ENCODE results near the gene ZNF354B.
"Not testable (repeated sequence)": the region's sequence is repeated elsewhere in the genome, so short reads cannot be mapped to it uniquely, and the experiment has no call there.

ZNF354B gene

DNA sequence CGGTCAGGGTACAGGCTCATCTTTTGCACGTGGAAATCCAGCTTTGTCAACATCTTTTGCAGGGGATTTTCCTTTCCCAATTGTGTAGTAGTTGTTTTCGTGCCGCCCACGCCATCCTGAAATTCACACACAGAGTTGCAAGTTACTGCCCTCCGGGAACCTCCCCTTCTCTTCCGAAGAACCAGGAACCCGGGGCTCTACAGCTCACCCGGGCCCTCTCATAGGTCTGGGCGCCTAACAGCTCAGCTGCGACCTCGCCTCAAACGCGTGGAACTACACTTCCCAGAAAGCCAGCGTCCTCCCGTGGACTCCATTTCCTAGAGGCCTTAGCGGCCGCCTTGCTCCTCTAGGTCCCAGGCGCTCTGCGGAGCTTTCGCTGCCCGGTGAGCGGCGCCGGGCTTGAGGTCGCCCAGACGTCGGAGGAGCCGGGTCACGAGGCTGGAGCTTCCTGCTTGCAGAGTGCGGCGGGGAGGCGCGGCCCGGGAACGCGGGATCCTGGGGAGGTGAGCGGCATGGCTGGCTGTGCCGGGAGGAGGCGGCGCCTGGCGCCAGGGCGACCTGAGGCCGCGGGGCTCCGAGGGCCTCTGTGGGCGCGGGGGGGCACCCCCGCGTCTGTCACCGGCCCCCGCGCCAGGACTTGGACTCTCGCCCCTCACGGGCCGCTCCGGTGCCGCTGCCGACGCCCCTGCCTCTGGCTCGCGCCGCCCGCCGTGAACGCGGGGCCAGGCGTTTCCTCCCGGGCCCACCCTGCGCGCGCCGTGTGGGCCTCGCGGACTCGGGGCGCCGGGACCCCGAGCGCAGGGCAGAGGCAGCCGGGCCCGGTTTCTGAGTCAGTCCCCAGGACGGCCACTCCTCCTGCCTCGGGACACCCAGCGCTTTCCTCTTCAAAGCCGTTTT is at the start of gene ZNF354B:
TSS of gene ZNF354B (plus strand) at position 329 of the 897 bp plus-strand sequence. CDS start 1,095 bp downstream, outside the sequence.
- peak; percentile 58 to 75 for DNase-seq (ENCODE audit: low read depth in 2 of 2)

DNA sequence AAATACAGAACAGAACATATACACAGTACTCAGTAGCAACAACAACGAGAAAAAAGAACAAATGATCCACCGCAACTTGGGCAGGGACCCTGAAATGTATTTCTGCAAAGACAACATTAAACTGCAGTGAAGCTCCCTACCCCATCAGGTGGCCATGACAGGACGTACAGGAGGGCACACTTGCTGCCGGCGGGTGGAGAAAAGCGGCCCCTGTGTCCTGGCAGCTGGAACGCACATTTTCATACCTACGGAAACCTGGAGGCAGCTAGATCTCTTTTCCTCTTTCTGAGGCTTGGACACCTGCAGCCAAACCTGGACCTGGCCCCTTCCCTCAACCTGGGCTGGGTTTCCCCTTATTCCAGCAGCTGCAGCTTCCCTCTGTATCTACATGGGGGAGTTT is 42.2 kb upstream of the ZNF354B start:
- DNase-seq (ENCODE audit: low read depth in 2 of 2): no peak

DNA sequence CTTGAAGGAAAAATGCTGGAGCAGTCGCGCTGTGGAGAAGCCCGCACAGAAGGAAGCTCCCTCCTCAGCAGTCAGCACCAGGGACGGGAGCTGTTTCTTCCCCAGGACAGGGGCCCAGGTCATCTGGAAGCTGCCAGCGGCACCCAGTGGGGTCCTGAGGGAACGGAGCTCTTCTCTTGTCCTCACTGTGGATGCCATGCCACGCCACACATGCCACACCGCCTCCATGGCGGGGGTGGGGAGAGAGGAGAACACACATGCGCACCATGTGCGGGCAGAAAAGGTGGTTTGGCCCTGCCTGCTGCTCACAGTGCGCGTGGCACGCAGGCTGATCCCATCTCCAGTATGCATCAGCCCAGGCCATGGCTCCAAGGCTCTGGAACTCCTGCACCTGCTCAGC is 41.7 kb upstream of the ZNF354B start:
- DNase-seq (ENCODE audit: low read depth in 2 of 2): no peak

DNA sequence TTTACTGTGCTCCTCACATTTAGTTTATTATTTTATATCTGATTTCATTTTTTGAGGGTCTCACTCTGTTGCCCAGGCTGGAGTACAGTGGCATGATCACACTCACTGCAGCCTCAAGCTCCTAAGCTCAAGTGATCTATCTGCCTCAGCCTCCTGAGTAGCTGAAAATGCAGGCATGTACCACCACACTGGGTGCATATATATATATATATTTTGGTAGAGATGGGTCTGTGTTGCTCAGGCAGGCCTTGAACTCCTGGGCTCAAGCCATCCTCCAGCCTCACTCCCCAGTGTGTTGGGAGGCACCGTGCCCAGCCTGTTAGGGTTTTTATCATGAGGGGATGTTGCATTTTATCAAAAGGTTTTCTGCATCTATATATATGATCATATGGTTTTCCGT is 39.8 kb upstream of the ZNF354B start:
- no peak for DNase-seq (ENCODE audit: low read depth in 2 of 2)

DNA sequence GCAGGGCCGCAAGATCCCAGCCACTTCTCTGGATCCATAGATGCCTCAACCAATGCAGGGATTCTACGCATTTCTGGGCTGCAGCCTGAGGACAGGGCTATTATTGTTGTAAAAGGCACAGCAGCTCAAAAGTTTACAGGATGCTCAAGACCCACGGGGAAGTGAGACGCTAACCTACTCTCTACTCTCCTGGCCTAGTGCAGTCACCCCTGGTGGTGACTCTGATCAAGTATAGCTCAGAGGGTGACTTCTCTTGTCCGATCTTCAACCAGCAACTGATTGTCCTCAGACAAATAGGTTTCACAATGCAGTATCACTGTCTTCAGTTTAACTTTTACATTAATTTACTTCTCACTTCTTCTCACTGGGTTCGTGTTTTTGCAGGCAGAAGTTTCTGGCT is 34.3 kb upstream of the ZNF354B start:
- no peak for DNase-seq (ENCODE audit: low read depth in 2 of 2)

DNA sequence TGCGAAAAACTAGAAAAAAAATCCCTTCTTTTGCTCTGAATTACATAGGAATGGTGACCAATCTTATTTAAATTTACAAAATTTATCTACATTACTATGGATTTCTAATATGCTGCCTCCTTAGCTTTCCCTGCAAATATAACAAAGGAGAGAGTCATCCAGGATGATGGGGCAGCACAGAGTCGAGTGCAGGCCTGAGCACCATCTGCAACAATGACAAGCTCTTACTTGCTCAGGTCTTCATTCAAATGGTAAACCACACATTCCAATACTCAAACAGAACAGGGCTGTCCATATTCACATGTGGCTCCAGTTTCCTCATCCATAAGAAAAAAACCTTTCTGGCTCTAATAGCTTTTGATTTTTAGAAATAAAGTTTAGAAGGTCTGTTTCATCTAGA is 33.5 kb upstream of the ZNF354B start:
- DNase-seq (ENCODE audit: low read depth in 2 of 2): no peak

DNA sequence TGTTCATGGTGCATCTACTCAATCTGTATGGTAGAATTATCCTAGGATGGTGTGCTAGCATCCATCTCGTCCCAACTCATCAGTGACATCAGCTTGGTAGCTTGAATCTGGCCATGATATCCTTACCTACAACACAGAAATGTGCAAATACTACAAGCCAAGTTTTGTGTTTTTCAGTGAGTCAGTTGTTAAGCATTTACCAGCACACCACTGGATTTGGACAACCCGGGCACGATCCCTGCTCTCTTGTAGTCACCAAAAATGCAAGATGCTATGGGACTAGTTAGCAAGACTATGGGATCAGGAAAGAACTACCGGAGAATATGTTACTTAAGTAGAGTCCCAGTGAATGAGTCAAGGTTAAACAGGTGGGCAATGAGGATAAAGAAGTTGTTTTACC is 32.1 kb upstream of the ZNF354B start:
- DNase-seq (ENCODE audit: low read depth in 2 of 2): no peak

DNA sequence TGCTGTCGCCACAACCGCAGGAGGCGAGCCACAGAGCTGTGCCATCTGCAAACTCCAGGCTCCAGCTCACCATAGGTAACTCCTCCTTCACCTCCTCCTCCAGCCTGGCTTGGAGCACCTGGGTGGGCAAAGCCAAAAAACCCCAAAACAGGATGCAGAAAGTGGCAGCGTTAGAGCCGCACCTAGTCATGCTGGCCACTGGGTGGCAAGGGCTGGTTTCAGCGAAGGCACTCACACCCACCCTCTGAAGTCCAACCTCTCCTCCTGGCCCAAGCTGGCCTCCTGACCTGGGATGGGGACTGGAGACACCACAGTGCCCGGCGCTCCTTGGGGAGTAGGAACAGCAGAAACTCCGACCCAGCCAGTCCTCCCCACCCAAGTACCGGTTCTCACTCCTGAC is 28.7 kb upstream of the ZNF354B start:
- DNase-seq (ENCODE audit: low read depth in 2 of 2): no peak

DNA sequence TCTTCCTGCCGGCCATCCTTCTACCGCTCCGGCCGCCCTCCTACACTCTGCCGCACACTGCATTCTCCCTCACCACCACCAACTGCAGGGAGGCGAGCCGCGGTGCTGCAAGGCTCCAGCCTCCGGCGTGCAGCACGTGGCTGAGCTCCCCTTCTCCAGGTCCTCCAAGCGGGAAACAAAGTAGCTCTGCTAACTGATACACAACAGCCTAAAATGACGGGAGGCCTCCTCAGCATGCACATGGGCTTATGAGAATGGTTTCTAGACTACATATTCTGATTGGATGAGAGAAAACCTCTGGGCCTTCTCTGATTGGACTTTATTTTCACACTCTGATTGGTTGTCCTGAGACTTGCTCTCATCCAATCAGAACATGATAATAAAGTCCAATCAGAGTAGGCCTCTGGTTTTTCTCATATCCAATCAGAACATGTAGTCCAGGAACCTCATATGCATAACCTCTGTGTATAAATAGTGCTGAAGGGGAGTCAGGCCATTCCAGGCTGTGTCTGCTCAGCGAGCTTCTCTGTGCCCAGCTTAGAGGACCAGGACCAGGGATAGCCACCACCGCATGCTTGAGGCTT is 27.0 kb upstream of the ZNF354B start:
- no peak for DNase-seq (ENCODE audit: low read depth in 2 of 2)

DNA sequence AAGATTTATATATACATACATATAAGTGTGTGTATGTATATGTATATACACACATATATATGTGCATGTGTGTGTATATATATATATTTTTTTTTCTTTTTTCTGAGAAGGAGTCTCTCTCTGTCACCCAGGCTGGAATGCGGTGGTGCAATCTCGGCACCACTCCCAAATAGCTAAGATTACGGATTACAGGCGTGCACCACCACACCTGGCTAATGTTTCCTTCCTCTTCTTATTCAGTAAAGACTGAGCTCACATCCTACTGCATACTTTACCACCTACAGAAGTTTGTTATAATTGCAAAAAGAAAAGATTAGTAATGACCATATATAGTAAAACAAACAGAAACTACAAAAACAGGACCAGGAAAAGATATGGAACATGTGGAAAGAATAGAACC is 23.1 kb upstream of the ZNF354B start:
- no peak for DNase-seq (ENCODE audit: low read depth in 2 of 2)

DNA sequence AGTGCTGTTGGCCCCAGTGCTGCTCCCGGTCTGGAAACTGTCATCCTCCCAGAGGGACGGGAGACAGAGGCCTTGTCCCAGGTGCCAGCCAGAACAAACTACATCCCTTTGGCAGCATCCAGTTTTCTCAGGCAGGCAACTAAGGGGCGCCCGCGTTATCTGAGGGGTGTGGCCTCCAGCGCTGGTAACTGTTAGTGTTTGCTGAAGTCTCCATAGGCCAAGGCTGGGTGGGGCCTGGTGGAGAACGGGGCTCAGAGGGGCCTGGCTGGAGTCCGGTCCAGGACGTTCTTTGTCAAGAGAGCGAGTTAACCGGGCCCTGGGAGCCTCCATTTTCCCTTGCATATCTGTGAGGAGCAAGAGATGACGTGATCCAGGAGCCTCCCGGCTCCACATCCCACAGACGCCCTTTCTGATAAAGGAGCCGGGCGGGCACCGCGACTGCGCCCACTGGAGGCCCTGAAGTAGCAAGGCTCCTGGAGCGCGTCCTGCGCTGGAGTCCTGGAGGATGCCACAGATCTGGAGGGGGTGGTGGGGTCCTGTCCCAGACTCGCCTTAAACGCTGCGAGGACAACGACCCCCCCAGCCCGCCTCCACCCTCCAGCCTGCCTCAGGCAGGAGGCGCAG is 20.9 kb upstream of the ZNF354B start:
- not testable (repeated sequence) for DNase-seq (ENCODE audit: low read depth in 2 of 2)

DNA sequence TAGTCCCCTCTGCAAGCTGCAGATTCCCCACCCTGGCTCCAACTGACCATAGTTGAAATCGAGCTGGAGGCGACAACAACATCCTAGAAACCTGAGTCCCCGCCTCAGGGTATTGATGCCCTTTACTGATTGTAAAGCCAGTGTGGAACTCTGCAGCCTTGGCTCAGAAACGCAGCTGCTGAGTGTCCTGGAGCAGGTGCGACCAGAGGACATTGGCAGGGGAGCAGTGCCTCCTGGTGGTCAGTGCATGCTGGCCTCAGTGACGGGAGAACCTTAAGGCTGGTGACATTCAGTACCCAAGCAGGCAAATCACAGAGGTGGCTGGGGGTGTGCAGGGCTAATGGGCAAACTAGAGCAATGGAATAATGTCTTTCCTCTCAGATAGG is 20.4 kb upstream of the ZNF354B start:
- DNase-seq (ENCODE audit: low read depth in 2 of 2): peak; percentile 28 to 29

DNA sequence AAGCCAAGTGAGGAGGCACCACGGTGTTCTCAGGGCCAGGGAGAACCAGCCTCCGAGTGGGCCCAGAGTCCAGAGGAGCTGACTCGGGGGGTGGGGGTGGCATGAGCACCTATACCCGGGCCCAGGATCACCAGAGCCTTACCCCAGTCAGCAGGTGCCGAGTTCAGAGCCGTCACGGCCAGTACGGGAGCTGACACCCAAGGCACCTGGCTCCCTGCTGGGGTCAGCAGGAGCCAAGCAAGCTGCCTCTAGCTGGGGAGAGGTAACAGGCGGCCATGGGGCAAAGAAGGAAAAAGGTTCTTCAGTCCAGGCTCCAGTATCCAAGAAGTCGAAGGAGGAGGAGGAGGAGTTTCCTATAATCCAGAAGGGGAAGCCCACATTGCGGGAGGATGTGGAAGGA is 19.4 kb upstream of the ZNF354B start:
- DNase-seq (ENCODE audit: low read depth in 2 of 2): not testable (repeated sequence)

DNA sequence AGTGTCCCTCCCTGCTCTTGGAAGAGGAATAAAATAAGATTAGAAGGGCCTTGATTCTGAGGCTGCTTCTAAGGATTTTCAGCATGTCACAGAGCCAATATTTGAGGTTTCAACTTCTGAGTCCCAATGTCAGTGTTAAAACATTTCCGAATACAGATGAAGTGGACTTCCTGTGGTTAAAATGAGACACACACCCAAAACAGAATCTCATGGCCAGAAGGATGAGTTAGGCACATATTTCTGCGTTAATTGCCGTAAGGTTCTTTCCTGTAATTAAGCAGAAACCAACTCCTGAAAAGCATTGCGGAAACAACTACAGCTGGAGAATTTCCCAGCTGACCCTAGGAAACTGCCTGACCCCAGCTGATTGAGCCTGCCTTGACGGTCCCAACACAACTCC is 10.4 kb upstream of the ZNF354B start:
- DNase-seq (ENCODE audit: low read depth in 2 of 2): no peak

DNA sequence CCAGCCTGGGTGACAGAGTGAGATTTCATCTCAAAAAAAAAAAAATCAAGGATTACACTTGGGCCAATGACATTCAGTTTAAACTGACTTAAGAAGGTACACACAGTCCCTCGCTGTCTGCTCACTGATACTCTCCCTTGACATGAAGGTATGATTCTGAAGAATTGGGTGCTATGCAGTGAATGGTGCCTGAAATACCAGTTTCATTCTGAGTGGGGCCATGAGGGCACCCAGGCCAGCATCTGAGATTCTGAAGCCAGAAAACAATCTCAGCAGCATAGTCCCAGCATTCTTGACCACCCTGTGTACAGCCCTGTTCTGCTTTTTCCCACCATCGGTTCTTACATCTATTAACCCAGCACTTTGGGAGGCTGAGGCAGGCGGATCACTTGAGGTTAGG is 7.8 kb upstream of the ZNF354B start:
- DNase-seq (ENCODE audit: low read depth in 2 of 2): no peak

DNA sequence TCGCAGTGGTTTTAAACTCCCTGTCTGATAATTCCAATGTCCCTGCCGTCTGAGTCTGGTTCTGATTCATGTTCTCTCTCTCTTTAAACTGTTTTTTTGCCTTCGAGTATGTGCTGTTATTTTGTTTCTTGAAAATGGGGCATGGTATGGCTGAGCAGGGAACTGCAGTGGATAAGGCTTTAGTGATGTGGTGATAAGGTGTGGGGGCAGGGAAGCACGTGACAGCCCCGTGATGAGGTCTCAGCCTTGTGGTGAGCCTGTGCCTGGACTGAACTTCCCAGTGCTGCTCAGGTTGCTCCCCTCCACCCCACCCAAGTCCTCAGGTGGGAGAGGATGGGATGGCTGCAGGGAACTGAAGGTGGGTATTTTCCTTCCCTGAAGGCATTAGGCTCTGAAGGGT is 5.5 kb upstream of the ZNF354B start:
- DNase-seq (ENCODE audit: low read depth in 2 of 2): no peak

DNA sequence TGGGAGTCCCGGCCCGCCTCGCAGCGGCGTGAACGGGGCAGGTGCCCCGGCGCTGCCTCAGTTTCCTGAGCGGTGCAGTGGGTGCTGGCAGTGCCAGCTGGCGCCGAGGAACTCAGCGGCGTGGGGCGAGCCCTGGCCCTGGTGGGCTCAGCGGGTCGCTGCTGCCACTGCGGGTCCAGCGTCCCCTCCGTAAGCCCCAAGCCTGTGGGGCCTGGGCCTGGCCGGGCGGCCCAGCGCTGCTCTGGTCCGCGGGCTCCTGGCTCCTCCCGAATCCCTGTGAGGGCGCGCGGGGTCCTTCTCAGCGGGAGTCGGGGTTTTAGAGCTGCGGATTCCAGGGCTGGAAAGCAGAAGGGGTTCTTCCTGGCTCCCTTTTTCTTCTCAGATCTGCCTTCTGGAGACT is 862 bp downstream of the ZNF354B start:
- not testable (repeated sequence) for DNase-seq (ENCODE audit: low read depth in 2 of 2)

DNA sequence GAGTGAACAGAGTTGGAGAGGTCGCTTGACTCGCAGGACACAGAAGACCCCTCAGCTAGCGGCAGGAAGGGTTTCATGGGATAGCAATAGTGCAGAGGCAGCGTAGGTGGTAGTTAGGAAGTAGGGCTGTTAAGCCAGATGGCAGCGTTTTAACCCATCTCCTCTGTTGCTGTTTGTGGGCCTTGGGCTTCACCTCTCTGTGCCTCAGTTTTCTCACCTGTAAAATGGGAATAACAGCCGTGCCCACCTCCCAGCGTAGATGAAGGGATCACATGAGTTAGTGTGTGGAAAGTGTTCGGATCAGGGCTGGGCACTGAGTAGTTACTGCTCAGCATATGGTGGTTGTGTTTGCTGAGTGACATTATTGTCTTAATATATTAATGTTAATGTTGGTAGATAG is 1.9 kb downstream of the ZNF354B start:
- DNase-seq (ENCODE audit: low read depth in 2 of 2): no peak

DNA sequence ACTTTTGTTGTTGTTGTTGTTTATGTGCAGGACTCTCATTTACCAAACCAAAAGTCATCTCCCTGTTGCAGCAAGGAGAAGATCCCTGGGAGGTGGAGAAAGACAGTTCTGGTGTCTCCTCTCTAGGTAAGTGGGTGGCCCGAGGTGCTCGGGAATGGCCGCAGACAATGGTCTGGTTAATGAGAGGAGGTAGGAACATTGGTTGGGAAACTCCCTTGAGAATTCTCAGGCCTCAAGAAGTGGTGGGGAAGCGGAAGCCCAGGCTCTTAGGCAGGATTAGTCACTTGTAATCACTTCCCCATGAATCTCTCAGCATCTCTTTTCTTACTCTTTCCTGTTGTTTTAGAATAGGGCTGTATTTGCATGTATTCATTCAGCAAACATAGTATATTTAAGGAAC is 7.2 kb downstream of the ZNF354B start:
- DNase-seq (ENCODE audit: low read depth in 2 of 2): no peak

DNA sequence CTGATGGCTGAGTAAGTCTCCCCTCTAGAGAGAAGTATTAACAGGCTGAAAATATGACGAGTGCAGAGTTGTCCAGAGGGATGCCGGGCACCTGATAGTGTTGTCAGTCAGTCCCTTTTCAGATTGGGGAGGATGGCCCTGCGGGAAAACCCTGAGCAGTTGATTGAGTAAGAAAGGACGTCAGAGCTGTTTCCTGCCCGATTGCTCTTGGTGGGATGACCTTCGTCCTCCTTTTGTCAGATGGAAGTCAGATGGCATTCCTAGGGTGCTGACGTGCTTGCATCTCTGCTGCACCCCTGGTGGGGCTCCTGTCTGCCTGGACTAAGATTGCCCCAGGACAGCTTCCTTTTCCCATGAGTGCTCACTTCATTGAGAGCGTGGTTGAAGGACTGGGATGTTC is 9.8 kb downstream of the ZNF354B start:
- DNase-seq (ENCODE audit: low read depth in 2 of 2): no peak

DNA sequence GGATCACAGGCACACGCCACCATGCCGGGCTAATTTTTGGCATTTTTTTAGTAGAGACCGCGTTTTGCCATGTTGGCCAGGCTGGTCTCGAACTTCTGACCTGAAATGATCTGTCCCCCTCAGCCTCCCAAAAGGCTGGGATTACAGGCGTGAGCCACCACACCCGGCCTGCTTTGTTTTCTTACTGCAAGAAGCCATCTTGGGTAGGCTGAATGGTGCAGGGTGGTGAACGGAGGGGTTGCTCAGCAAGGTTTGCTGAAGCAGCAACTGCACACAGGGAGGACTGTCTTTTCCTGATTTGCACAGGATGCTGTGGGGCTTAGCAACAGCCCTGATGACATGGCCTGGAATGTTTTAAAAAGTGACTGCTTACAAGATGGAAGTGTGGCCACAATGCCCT is 10.7 kb downstream of the ZNF354B start:
- DNase-seq (ENCODE audit: low read depth in 2 of 2): no peak

DNA sequence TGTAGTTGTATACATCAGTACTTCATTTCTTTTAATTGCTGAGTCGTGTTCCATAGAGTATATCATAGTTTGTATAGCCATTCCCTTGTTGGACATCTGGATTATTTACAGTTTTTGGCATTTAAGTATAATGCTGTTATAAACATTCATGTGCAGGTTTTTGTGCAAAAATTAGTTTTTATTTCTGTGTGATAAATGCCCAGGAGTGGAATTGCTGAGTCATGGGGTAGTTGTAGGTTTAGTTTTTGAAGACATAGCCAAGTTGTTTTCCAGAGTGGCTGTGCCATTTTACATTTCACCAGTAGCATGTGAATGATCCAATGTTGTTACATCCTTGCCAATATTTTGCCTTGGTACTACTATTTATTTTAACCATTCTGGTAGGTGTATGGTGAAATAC is 12.5 kb downstream of the ZNF354B start:
- no peak for DNase-seq (ENCODE audit: low read depth in 2 of 2)

DNA sequence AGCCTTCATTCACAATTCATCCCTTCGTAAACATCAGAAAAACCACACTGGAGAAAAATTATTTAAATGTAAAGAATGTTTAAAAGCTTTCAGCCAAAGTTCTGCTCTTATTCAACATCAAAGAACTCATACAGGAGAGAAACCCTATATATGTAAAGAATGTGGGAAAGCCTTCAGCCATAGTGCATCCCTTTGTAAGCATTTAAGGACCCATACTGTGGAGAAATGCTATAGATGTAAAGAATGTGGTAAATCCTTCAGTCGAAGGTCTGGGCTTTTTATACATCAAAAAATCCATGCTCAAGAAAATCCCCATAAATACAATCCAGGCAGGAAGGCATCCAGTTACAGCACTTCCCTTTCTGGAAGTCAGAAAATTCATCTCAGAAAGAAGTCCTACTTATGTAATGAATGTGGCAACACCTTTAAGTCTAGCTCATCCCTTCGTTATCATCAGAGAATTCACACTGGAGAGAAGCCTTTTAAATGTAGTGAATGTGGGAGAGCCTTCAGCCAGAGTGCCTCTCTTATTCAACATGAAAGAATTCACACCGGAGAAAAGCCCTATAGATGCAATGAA is 23.5 kb downstream of the ZNF354B start:
- DNase-seq (ENCODE audit: low read depth in 2 of 2): not testable (repeated sequence)

Data from stimulated activated CD8-positive, alpha-beta memory T cell treated with anti-CD3 and anti-CD28 coated beads, Interleukin-2, amount 100 ng/mL, for 48 hours (primary cell).